Fibroblast of lung (primary cell): ENCODE results near the gene VPS29.

ENCODE experiments used
- EZH2 ChIP-seq: IDR thresholded peaks from 2 replicates; pipeline ENCODE4 v1.5.1; 2012; ENCODE audit warnings: low read length, control low read depth, mild to moderate bottlenecking; ENCODE audit errors: missing control alignments
- TF ChIP-seq, protein P1 (sequence below), 2 donors: IDR thresholded peaks in 1 of 2; conservative IDR thresholded peaks in 1 of 2; 1 replicate in 1 of 2; 2 replicates in 1 of 2; pipeline ENCODE4 v1.5.1; 2011 to 2012; ENCODE audit warnings: low read length in 2 of 2, control low read depth in 1 of 2, inconsistent platforms in 1 of 2, low read depth in 1 of 2, mild to moderate bottlenecking in 1 of 2

GRCh38 chr12:110543252-110543959, 41.5 kb upstream of the VPS29 start:
- TF ChIP-seq, protein P1, sequence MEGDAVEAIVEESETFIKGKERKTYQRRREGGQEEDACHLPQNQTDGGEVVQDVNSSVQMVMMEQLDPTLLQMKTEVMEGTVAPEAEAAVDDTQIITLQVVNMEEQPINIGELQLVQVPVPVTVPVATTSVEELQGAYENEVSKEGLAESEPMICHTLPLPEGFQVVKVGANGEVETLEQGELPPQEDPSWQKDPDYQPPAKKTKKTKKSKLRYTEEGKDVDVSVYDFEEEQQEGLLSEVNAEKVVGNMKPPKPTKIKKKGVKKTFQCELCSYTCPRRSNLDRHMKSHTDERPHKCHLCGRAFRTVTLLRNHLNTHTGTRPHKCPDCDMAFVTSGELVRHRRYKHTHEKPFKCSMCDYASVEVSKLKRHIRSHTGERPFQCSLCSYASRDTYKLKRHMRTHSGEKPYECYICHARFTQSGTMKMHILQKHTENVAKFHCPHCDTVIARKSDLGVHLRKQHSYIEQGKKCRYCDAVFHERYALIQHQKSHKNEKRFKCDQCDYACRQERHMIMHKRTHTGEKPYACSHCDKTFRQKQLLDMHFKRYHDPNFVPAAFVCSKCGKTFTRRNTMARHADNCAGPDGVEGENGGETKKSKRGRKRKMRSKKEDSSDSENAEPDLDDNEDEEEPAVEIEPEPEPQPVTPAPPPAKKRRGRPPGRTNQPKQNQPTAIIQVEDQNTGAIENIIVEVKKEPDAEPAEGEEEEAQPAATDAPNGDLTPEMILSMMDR (conservative IDR thresholded peaks at IDR 0.05 in 1 of 2, IDR thresholded peaks at IDR 0.05 in 1 of 2; ENCODE audit: low read depth in 1 of 2, low read length in 2 of 2), result no peak
- no peak for TF ChIP-seq EZH2
